WI38 (cell line): ENCODE results near the gene CNGA2.

ENCODE experiments used
- H3K4me3 ChIP-seq: 2 replicates; pipeline ENCODE4 v1.5.1; 2011; ENCODE audit warnings: low read depth, mild to moderate bottlenecking, control low read depth, low read length
- TF ChIP-seq, protein P1 (sequence below): IDR thresholded peaks from 2 replicates; pipeline ENCODE4 v1.5.1; 2012; ENCODE audit warnings: low read depth, mild to moderate bottlenecking, control low read depth, low read length

Gene CNGA2

DNA sequence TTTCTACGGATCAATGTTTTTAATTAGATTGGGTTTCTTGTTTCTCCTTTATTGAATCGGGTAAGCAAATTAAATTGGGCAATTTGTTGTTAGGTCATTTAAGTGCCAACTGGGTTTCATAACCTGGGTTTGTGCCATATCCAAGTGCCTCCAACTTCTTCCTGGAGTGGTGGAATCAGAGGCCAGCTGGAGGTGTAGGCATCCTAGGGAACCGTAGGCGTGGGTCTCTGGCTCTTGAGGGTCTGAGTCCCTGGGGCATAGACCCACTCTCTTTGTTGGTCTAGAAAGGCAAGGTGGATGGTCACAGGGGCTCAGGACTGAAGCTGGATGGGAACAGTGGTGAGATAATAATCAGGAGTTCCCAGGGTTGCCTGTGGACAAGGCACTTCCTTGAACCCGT is 18.3 kb downstream of the CNGA2 start:
- TF ChIP-seq, protein P1, sequence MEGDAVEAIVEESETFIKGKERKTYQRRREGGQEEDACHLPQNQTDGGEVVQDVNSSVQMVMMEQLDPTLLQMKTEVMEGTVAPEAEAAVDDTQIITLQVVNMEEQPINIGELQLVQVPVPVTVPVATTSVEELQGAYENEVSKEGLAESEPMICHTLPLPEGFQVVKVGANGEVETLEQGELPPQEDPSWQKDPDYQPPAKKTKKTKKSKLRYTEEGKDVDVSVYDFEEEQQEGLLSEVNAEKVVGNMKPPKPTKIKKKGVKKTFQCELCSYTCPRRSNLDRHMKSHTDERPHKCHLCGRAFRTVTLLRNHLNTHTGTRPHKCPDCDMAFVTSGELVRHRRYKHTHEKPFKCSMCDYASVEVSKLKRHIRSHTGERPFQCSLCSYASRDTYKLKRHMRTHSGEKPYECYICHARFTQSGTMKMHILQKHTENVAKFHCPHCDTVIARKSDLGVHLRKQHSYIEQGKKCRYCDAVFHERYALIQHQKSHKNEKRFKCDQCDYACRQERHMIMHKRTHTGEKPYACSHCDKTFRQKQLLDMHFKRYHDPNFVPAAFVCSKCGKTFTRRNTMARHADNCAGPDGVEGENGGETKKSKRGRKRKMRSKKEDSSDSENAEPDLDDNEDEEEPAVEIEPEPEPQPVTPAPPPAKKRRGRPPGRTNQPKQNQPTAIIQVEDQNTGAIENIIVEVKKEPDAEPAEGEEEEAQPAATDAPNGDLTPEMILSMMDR = no peak
- no peak overlapping the region for H3K4me3 ChIP-seq

DNA sequence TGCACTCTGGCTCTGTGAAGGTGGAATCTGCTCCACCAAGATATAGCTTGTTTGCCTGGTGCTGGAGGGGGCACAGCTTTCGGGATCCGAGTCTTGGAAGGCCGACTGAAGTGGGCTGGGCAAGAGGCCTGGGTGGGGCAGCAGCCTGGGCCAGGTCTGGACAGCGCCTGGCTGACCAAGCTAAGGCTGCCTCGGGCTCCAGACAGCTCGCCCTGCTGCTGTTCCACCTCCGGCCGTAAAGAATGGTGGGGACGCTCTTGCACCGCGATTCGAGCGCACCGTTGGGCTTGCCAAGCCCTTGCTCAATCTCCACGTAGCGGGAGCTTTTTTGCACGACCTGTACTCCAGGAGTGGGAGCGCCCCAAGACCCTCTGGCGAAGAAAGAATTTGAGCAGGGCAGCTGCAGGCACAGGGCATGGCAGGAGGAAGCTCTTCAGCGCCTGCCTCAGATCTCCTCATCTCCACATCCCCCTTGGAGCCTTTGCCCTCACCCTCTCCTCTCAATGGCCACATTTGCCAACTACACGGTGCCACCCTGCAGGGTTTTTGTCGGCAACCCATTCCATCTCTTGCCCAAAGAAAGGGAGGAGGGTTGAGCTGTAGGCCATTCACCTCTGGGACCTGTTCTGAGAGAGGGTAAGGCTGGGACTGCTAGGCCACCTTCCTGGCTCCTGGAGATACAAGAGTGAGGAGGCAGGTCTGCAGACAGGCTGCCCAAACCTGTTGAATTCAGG is 18.9 kb downstream of the CNGA2 start:
- no peak overlapping the region for H3K4me3 ChIP-seq
- TF ChIP-seq, protein P1 = no peak

DNA sequence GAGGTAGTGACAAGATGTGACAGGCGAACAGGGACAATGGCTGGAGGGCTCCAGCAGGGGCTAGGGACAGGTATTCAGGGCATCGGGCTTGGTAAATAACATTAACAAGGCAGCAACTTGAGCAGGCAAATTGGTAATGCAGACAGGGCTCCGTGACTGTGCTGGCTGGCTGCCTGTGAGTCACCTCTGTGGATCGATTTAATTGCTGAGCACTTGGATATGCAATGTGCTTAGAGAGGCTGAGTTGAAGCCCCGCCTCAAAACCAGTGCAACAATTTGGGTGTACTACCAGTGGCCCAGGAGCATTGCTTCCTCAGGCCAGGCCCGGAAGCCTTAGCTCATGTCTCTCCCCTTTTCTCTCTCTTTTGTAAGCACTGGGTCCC is 19.5 kb downstream of the CNGA2 start:
- no peak overlapping the region for H3K4me3 ChIP-seq
- TF ChIP-seq, protein P1 = no peak

DNA sequence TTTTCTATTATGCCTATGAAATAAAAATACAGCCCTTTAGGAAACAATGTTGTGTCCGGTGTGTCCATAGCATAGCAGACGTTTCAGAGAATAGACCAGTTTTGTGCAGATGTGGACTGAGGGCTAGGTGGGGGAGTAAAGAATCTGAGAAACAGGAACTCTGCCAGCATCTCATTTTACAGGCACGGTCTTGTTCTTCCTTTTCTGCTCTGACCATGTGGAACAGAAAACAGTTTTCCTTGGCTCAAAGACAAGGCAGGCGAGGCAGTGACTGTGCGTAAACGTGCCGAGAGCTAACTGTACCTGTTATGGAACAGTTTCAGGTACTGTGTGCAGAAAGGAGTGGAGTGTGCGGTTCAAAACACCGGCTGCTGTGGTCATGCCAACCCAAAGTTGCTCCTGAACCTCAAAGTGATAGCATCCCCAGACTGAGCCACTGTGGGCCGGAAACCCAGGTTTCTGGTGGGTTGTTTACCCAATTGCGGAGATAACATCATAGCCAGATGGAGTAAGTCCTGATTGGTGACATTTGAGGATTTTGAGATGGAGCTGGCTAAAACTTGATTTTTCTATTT is 20.2 kb downstream of the CNGA2 start:
- TF ChIP-seq, protein P1 = no peak
- no peak overlapping the region for H3K4me3 ChIP-seq

DNA sequence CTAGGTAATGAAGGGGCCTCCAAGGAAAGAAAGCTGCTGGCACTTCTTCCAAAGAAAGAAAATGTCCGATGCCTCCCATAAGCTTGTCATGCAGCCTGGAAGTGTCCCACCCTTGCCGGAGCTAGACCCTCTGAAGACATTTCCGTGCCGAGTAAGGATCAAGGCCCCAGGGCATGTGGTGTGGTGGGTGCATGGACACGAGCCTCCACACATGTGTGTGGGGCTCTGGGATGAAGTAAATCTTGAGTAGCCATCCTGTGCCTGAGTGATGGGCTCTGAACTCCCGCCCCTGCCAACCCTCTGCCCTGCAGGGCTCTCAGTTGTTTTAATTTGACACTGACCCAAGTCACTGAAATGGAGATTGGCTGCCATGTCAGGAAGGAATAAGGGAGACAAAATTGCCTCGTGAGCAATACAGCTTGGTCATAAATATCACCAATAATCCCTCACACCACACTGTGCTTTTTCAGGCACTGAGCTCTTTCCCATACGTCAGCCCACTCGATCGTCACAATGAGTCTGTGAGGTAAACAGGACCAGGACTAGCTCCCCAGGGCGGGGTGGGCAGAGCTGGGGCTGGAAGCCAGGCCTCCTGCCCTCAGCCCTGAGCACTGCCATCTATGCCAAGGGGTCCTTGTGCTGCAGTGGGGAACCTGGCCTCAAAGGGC is 24.6 kb downstream of the CNGA2 start:
- TF ChIP-seq, protein P1 = no peak
- no peak overlapping the region for H3K4me3 ChIP-seq

DNA sequence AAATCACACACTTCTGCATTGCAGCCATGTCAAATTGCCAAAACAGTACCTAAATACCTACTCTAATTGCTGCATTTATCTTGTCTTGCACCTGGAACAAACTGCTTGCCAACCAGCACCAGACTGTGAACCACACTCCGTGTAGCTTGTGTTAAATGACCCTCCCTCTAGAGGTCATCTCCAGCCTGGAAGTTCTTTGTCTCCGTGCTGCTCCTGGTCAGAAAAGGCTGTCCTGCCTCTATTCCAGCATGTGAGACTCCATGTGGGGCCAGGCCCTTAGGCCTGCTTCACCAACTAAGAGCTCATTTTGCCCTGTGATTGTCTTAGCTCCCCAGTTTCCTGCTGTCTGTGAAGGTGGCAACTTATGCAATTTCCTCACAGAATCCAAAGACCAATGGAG is 28.3 kb downstream of the CNGA2 start:
- H3K4me3 ChIP-seq = no peak overlapping the region
- TF ChIP-seq, protein P1 = no peak

DNA sequence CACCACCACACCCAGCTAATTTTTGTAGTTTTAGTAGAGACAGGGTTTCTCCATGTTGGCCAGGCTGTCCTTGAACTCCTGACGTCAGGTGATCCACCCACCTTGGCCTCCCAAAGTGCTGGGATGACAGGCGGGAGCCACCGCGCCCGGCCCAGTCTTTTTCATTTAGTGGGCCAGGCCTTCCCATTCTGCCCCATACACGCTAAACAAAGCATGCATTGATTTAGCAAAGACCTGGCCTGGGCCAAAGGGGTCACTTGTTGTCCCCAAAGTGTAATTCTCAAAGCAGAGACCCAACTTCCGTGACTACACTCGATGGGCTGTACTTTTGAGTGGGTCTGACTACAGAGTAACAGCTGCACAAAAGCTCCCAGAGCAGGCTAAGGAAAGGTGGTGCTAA is 29.2 kb downstream of the CNGA2 start:
- no peak overlapping the region for H3K4me3 ChIP-seq
- TF ChIP-seq, protein P1 = no peak
